ENCODE measurements around the gene TFF3. TPM values are rescaled to one million over a fixed set of nuclear protein-coding genes. Genes with fewer than 3 reads are reported as not detected.

The TFF3 gene, protein sequence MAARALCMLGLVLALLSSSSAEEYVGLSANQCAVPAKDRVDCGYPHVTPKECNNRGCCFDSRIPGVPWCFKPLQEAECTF
- total RNA-seq (2022; extraction: Qiagen RNA extraction; ENCODE audit: low read depth), result not detected in 5 replicates

DNA sequence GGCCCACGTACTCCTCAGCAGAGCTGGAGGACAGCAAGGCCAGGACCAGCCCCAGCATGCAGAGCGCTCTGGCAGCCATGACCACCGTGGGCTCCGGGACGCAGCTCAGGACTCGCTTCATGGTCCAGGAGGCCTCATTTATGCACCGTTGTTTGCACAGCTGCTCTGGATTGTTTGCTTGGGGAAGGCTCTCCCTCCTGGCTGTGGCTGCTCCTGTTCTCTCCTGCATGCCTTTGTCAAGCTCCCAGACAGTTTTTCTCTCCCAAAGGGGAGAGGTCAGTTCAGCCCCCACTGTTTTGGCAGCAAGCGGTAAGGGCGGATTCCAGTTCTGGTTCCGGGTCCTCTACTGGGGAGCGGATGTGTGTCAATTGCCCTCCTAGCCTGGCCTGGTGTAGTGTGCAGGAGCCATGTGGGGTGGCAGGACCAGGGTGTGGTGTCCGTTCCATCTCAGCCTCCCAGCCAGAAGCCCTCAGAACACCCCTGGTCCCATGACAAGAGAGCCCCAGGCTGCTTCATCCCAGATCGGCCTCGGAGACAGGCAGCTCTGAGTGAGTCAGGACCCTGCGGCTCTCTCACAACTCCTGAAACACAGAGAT lies at the start of gene TFF3:
TFF3 (minus strand) TSS at position 114 of the 596 bp plus-strand sequence; CDS start at position 79, 35 bp downstream.

DNA sequence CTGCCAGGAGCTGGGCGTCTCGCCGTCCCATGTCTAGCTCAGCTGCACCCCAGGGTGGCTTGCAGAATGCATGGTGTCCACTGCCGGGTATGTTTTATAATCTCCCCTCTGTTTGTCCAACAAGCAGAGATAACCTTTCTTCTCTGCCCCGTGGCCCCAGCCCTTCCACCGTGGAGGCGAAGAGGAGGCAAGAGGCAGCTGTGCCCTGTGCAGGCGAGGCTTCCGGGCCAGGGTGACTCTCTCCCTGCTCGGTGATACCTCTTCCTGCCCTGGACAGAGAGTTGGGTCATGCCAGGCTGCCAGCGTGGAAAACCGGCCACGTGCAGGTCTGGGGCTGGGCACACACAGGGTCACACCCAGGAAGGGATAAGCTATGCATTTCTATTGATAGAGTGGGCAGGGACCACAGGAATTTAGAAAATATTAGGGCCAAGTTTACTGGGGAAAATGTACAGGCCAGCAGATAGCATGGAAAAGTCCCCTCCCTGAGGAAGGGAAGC lies 35.8 kb upstream of the TFF3 start, which contains the start of gene TFF2:
TFF2 (minus strand) TSS at position 68 of the 500 bp plus-strand sequence; CDS start at position 31, 37 bp downstream.

Other genes starting within 250 kb of the TFF3 start
- gene UMODL1, start 244.1 kb downstream of the TFF3 start, total RNA-seq (2022; extraction: Qiagen RNA extraction; ENCODE audit: low read depth), result not detected in 5 replicates
- 2.3 to 3.3 TPM (median 2.9 TPM) in 5 replicates for gene ABCG1, start 96.3 kb downstream of the TFF3 start, total RNA-seq (2022; extraction: Qiagen RNA extraction; ENCODE audit: low read depth)
- not detected in 5 replicates for gene TFF2, start 35.6 kb upstream of the TFF3 start, total RNA-seq (2022; extraction: Qiagen RNA extraction; ENCODE audit: low read depth)
- gene TFF1, start 51.1 kb upstream of the TFF3 start, total RNA-seq (2022; extraction: Qiagen RNA extraction; ENCODE audit: low read depth), result 20.3 to 28.6 TPM (median 25.3 TPM) in 5 replicates
- 0.15 to 0.24 TPM (median 0.21 TPM) in 5 replicates for gene TMPRSS3, start 80.6 kb upstream of the TFF3 start, total RNA-seq (2022; extraction: Qiagen RNA extraction; ENCODE audit: low read depth)
- gene UBASH3A, start 88.5 kb upstream of the TFF3 start, total RNA-seq (2022; extraction: Qiagen RNA extraction; ENCODE audit: low read depth), result 0.09 to 0.28 TPM (median 0.18 TPM) in 5 replicates
- gene RSPH1, start 180.8 kb upstream of the TFF3 start, total RNA-seq (2022; extraction: Qiagen RNA extraction; ENCODE audit: low read depth), result 0.34 to 1.3 TPM (median 0.67 TPM) in 5 replicates
- 2.6 to 4.1 TPM (median 3.8 TPM) in 5 replicates for gene SLC37A1, start 198.4 kb upstream of the TFF3 start, total RNA-seq (2022; extraction: Qiagen RNA extraction; ENCODE audit: low read depth)

Data from A549 treated with ZK216348 at 1 μM for 4 hours (cell line).